ENCODE results near the gene SHB. TPM values are rescaled to one million over a fixed set of nuclear protein-coding genes. Genes with fewer than 3 reads are reported as not detected.

SHB gene
- total and polyA plus RNA-seq, 10 donors, result 1.2 to 20.5 (median 7.1) TPM

DNA sequence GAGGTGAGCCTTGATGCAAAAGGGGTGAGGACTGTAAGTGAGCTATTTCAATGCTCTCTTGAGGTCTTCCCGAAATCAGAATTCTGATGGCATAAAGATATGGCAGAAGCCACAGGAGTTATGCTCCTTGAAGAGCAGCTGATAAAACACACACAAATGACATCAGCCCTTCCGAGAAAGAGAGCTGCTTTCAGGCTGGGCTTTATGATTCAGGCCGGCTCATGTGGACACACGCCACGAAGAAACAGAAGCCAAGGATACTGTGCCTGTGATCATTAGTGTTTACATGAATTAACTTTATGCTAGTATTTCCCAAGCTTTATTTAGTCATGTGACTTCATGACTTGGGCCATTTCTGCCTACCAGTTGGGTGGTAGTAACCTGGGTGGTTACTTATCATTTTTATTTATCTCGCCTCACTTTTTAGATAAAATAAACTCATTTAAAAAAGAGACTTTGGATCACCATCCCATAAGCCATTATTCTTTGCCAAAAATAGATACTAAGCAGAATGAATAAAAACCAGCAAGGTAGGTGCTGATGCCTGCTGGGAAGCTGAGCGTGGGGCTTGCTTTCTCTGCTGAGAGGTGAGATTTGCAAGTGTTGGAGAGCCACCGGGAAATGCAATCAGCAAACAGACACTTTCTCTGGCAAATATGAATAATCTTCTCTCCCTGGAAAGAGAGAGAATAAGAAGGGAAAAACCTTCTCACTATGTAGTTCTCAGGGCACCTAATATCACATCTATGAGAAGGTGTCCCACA, 92.1 kb downstream of the SHB start:
- no peak for DNase-seq

DNA sequence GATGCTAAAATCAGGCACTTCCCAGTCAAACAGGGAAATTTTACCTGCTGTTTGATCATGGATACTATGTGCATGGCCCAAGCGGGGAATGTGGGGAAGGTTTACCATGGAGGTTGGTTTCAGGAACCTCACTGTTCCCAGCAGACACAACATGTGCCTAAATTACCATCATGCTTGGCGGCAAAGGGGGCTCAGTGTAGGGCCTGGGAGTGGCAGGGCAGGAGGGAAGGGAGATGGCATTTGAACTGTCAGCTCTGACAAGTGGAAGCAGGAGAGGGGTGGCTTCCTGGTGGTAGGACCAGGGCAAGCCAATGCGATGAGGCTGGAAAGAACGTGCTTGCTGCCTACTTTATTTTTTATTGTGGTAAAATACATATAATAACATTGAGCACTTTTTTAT, 93.4 kb downstream of the SHB start:
- Histone ChIP-seq H3K4me1 (no peaks in the 10 kb centered on the region), H3K27me3 (replicated peaks in 1 of 7) (no peaks in the 10 kb centered on the region), H3K27ac (no peak overlapping the region), H3K9me3 (no peaks in the 10 kb centered on the region), H3K4me3 (no peak overlapping the region), H3K36me3 (peaks cover 0 to 15% (median 0%) of the 10 kb centered on the region in 6 donors)
- intact Hi-C loops (cut with DNase I; ENCODE audit: low total_unique reads), result no loop called here
- TF ChIP-seq POLR2AphosphoS5 (IDR thresholded peaks at IDR 0.05), result no peak
- TF ChIP-seq POLR2A (IDR thresholded peaks at IDR 0.05), result no peak
- TF ChIP-seq CTCF (IDR thresholded peaks at IDR 0.05 in 8 of 11, conservative IDR thresholded peaks at IDR 0.05 in 3 of 11), result no peak
- 90 to 99% (median 93%) methylated on average over 4 of the region's 4 CpGs for WGBS, 5 donors
- DNase-seq, result peak; percentile 21

More for the DNA sequence above, 92.1 kb downstream of the SHB start:
- 90 to 95% (median 91%) methylated on average over 8 of the region's 8 CpGs for WGBS, 5 donors
- H3K4me1 ChIP-seq, result no peaks in the 10 kb centered on the region
- intact Hi-C loops (cut with DNase I; ENCODE audit: low total_unique reads), result no loop called here
- no peaks in the 10 kb centered on the region for H3K27me3 ChIP-seq (replicated peaks in 1 of 7)
- H3K4me3 ChIP-seq, result no peak overlapping the region
- no peak for TF ChIP-seq CTCF (IDR thresholded peaks at IDR 0.05 in 8 of 11, conservative IDR thresholded peaks at IDR 0.05 in 3 of 11)
- TF ChIP-seq POLR2AphosphoS5 (IDR thresholded peaks at IDR 0.05), result no peak
- no peak for TF ChIP-seq POLR2A (IDR thresholded peaks at IDR 0.05)
- H3K27ac ChIP-seq, result no peak overlapping the region
- H3K36me3 ChIP-seq, result peaks cover 0 to 15% (median 0%) of the 10 kb centered on the region in 6 donors
- no peaks in the 10 kb centered on the region for H3K9me3 ChIP-seq

DNA sequence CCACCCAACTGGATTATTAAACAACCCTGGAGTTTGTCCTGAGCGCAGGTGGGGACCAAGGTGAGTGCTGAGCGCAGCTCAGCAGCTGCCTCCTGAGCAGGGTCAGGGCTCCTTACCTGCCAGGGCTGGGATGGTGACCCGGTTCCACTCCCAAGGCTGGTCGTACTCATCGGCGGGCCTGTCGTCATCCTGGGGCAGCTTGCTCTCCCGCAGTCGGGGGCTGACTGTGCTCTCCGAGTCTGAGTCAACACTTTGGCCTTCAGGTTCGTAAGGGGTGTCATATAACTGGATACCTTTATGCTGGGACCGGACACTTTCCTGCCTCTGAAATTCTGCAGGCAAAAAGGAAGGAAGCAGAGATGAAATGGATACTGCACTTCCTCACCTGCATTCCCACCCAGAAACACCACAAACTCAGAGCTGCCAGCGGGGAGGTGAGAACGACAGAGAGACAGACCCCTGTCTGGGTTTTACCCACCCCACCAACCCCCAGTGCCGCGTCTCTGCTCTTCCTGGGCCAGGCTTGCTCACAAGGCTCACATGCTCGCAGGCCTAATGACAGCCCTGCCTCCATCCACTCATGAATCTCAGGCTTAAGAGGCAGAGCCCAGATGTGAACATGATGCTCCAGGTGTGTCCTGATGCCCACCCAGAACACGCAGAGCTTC, 94.4 kb downstream of the SHB start:
- no peaks in the 10 kb centered on the region for H3K27me3 ChIP-seq (replicated peaks in 1 of 7)
- no peak overlapping the region for H3K4me3 ChIP-seq
- peak; percentile 42 for DNase-seq
- no peak for TF ChIP-seq POLR2AphosphoS5 (IDR thresholded peaks at IDR 0.05)
- no peak for TF ChIP-seq POLR2A (IDR thresholded peaks at IDR 0.05)
- TF ChIP-seq CTCF (IDR thresholded peaks at IDR 0.05 in 8 of 11, conservative IDR thresholded peaks at IDR 0.05 in 3 of 11), result no peak
- 88 to 92% (median 89%) methylated on average over 18 of the region's 18 CpGs for WGBS, 5 donors
- peaks cover 0 to 15% (median 0%) of the 10 kb centered on the region in 6 donors for H3K36me3 ChIP-seq
- no peak overlapping the region for H3K27ac ChIP-seq
- H3K4me1 ChIP-seq, result peaks cover 0 to 5% (median 1%) of the 10 kb centered on the region in 6 donors
- H3K9me3 ChIP-seq, result no peaks in the 10 kb centered on the region
- intact Hi-C loops (cut with DNase I; ENCODE audit: low total_unique reads), result no loop called here

DNA sequence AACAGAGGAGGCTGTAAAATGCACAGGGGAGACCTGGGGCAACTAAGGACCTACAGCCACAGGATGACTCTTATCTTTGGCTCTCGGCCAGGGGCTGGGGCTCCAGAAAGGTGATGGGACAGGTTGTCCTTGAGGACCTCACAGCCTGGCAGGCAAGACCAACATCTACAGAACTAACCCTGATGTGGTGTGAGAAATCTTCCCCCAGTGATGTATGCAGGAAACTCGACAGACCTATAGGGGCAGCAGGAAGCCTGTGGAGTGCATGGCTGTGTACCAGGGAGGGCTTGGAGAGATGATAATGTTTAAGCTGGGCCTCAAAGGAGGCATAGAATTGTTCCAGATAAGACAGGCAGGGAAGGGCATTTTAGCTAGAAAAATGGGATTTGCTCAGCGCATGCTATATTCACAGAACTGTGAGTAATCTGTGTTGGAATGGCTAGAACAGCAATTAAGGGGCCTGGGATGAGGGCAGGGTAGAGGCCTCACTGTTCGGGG, 96.6 kb downstream of the SHB start:
- Histone ChIP-seq H3K4me3 (no peak overlapping the region), H3K9me3 (no peaks in the 10 kb centered on the region), H3K27me3 (replicated peaks in 1 of 7) (no peaks in the 10 kb centered on the region), H3K27ac (no peak overlapping the region), H3K36me3 (peaks cover 0 to 15% (median 0%) of the 10 kb centered on the region in 6 donors), H3K4me1 (peaks cover 0 to 17% (median 8%) of the 10 kb centered on the region in 6 donors)
- 78 to 84% (median 79%) methylated on average over 4 of the region's 4 CpGs for WGBS, 5 donors
- peak; percentile 31 for DNase-seq
- intact Hi-C loops (cut with DNase I; ENCODE audit: low total_unique reads), result no loop called here
- TF ChIP-seq POLR2A (IDR thresholded peaks at IDR 0.05) (no peak), CTCF (IDR thresholded peaks at IDR 0.05 in 8 of 11, conservative IDR thresholded peaks at IDR 0.05 in 3 of 11) (no peak), POLR2AphosphoS5 (IDR thresholded peaks at IDR 0.05) (no peak)
